Germinal center (tissue), 1 donor: ENCODE results near the gene GUCD1.

Experiments
- DNase-seq: peaks from one replicate; pipeline ENCODE4 v3.0.0; 2012; ENCODE audit warnings: mixed read lengths, low spot score

The GUCD1 gene

DNA sequence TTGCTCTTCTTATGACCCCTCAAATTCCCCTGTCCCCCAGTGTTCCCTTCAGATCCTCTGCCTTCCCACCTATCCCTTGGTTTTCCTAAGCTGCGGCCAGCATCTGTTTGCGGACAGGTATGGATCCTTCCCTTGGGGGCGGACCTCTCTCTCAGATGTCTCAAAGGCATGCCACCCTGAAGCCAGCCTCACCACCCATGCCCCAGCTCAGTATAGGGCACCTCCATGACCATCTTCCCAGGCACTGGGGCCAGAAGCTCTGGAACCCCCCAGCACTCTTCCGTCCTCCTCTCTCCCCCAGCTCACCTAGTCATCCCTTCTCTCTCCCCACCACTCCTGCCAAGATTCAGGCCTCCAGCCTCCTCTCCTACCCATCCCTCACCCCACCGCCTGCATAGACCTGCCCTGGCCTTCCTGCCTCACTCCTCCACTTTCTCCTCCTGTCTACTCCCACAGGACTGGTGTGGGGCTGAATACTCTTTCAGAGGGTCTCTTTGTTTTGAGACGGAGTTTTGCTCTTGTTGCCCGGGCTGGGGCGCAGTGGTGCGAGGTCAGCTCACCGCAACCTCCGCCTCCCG lies 35.7 kb upstream of the GUCD1 start:
- no peak for DNase-seq

DNA sequence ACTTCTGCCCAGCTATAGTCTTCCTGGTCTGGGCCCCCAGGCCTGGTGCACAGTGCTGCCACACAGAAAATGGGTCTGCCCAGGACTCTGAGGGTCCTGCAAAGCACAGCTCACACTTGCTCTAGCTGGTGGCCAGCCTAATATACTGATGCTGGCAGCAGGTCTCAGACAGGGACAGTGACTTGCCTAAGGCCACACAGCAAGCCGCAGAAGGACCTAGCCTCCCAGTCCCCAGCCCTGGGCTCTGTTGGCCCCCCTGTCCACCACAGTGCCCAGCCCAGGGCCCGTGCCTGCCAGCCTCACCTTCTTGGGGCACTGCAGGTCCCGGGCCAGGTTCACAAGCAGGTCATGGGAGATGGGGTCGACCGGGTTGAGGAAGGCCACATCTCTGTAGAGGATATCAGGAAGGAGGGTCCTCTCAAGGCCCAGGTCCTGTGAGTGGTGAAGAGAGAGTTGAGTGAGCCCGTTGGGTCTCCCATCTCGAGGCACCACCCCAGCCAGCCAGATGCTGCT lies 34.6 kb upstream of the GUCD1 start:
- DNase-seq = no peak

DNA sequence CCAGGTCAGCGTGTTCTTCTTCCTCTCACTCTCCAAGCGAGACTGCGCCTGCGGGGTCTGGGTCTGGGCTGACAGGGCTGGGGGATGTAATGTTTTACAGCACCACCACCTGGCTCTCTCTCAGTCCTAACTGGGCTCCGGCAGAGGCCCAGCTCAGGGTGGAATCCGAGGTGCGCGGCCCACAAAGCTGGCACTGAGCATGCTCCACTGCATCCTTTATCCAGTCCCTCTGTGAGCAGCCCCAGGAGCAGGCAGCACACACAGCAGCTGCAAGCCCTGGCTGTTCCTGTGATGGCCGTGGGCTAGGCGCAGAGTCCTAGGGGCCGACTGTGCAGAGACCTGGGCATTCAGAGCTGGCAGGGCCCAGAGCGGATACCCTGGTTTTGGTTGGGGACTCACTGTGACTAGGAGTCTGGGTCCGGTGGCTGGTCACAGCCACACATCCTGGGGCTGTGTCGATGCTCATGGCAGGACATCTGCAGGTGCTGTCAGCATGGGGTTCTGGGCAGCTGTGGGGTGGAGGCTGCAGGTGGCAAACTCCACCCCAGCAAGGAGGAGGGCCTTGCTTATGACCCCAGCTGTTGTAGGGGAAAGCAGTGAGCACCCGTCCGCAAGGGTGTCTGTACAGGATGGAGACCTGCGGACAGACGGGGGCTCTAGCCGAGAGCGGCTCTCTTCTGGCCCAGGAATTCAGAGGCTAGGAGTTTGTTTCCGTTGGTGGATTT lies 34.0 kb upstream of the GUCD1 start:
- no peak for DNase-seq

DNA sequence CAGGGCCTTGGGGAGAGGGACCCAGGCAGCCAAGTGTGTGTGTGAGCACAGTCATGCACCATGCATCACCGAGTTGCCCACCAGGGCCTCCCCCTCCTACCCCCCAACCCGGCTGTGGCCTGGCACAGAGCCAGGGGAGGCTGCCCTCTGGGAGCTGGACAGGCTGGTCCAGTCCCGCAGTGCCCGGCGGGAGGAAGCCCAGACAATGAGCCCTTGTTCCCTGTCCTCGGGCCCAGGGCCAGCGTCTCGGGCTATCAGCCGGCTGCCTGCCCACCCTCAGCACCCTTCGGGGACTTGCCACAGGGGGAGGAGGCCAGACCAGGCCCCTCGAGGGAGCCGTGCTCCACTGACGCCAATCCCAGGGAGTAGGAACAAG lies 33.4 kb upstream of the GUCD1 start:
- no peak for DNase-seq

DNA sequence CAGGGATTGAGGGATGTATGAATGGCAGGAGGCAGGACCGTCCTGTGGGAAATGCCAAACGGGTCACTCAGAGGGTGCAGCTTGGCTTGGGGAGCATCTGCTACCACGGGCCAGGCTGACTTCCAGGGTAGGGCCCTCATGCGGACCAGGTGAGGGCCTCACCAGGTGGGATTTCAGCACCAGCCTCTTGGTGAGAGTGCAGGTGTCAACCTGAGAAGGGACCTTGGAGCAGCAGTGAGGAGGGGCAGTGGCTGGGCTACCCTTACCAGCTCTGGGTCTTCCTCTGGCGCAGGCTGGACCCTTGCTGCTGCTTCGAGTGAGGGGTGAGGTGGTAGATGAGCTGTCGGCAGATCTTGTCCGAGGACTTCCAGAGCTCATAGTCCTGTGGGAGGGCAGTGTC lies 33.0 kb upstream of the GUCD1 start:
- no peak for DNase-seq

DNA sequence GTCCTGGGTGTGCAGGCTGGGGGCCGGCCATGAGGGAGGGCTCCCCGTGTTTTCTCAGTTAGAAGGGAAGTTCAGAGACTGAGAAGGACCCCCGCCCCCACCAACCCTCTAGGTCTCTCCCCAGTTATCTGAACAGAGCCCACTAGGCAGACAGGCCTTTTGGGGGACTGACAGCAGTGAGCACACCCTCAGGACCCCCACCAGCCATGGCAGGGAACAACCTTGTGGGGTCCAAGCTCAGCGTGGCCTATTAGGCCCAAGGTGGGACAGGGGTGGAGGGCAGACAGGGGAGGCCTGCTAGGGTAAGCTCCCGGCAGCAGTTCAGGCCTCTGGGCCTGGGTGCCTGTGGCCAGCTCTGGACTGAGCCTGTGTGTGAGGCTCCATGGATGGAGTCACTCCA lies 32.3 kb upstream of the GUCD1 start:
- DNase-seq = no peak

DNA sequence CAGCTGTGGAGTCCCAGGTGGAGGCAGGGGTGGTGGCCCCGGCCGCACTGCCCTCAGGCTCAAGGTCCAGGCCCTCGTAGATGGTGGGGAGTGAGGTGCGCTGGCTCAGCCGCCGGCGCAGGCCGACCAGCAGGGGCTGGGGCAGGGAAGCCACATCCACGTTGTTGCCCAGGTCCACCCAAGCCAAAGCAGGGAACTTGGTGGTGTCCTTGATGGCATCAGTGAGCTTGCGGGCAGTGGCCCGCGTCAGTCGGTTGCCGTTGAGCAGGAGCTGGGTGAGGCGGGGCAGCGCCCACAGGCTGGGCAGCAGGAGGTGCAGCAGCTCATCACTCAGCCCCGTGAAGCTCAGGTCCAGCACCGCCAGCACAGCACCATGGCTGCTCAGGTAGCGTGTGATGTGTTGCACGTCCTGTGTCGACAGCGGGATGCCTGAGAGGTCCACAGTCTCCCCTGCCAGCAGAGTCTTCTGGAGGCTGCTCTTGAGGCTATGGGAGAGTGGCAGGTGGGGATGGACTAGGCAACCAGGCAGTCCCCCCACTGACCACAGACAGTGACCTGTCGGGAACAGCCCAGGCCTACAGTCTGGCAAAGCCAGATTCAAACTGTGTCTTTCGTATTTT lies 31.1 kb upstream of the GUCD1 start:
- DNase-seq = no peak

DNA sequence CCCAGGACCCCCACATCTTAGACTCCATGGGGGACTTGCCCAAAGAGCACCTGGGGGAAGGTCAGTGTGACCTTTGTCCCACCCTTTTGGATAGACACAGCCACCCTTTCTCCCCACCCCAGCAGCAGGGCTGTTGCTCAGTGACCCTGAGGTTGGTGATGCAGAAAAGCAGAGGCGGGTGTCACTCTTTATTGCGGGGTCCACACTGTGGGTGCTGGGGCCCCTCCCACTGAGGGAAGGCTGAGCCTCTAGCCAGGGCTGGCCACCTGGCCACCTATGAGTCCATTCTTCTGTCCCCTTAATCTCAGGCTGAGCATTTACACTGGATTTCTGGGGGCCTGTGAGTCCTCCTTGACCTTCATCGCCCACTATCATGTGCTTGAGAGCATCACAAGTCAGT lies 30.5 kb upstream of the GUCD1 start:
- no peak for DNase-seq

DNA sequence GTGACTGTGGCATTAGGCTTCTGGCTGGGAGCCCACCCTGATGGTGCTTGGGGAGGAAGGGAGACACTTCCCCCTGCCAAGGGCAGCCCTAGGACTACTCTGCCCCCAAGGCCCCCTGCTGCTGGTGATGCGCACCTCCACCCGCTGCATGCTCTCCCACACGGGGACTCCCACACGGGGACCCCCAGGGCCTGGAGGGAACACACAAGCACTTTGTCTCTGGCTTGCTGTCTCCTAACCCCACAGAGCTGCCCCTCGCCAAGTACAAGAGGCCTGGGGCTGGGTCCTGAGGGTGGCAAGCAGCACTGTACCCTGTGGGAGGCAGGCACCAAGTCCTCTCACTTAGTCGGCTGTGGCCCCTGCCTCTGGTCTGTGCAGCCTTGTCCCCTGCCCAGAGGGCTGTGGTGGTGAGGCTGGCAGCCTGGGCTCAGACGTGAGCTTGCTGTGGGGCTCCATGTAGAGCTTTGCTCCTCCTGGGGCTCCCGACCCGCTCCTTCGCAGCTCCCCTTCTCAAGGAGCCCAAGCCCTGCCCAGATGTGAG lies 30.0 kb upstream of the GUCD1 start:
- DNase-seq = no peak

DNA sequence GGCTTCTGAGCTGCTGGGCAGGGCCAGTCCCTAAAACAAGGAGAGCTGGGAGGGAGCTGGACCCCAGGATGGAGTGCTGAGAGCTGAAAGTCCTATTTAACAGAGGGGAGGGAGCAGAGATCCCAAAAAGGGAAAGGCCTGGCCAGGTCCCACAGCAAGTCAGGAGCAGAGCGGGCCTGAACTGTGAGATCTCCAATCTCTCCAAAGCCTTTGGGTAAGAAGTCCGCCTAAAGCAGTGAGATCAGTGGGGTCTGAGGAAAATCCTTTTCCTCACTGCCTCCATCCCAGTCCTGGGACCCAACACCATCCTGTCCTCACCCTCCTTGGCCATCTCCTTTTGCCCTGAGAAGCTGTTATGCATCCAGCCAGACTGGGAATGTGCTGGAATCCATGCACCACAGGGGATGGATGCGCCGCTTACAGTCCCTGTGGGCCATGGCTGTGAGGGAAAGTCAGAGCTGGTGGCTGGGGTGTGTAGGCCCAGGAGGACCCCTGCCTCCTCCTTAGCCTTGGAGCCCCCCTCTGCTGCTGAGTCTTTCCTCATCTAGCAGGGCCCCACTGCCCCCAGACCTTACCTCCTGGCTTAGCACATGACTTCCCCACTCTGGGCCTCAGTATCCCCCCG lies 29.3 kb upstream of the GUCD1 start:
- no peak for DNase-seq

DNA sequence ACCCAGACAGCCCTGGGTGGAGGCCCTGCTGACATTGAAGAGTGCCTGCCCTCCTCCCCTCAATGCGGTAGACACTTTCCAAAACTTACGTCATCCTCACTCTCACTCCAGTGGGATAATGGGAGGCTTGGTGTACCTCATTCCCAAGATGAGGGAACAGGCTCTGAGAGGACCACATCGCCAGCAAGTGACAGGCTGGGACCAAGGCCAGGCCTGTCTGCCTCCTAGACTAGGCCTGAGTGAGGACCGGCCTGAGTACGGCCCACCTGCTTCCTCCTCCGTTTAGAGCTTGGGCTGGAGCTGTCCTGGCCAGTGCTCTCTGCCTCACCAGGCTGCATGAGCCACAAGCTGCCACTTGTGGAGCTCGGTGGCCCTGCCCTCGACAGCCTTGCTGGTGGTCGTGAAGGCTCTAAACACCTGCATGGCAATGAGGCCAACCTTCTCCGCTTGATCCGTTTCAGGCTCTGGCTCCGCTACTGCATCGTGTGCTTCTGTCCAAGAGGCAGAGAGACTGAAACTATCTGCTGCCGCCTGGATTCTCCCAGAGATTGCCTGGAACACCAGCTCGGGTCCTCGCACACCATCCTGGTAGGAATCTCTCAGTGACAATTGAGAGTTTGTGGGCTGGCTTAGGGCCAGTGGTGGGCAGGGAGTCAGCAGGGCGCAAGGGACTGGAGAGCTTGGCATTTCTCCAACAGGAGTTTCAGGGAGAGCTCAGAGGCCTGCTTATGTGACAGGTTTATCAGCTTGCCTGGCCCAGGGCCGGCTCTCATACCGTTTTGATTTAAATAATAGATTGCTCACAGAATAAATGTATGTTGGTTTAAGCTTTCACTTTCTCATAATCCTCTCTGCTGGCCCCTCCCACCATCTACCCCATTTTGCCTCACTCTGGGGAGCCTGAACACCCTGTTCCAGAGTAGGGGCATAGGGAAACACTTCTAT lies 28.6 kb upstream of the GUCD1 start:
- DNase-seq = no peak

DNA sequence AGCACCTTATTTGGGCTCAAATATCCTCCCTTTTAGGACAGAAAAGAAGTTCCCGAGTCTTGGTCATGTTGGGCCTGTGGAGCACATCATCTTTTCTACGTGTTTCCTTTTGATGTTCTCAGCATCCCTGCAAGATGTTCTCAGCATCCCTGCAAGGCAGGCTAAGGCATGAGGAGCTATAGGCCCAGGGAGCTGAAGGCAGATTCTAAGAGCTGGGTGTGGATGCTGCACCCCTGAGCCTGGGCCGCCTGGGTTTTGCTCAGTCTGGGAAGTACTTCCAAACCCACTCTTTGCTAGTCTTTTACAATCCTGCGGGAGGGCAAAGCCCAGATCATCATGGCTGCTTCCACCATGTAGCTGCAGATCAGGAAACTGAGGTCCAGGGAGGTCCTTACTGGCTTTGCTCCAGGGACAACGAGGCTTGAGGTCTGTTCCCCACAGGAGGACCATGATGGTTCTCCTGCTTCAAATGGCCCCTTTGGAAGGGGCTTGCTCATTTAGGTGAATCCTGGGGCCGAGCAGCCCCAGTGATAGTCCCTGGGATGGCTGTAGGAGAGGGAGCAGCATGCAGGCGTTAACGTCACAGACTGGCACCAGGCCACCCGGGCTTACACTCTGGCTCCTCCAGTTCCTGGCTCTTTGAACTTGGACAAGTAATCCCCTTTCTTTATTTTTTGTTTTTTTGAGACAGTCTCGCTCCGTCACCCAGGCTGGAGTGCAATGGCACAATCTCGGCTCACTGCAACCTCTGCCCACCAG lies 27.3 kb upstream of the GUCD1 start:
- no peak for DNase-seq

DNA sequence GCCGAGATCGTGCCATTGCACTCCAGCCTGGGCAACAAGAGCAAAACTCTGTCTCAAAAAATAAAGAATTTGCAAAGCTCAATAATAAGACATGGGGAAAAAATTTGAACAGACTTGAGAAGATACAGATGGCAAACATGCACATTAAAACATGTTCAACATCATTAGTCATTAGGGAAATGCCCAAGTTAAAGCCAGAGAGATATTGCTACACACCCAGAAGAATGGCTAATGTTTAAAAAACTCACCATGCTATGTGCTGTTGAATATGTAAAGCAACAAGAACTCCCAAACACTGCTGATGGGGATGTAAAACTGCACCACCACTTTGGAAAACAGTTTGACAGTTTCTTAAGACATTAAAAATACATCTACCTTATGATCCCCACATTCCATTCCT lies 25.3 kb upstream of the GUCD1 start:
- DNase-seq = no peak

DNA sequence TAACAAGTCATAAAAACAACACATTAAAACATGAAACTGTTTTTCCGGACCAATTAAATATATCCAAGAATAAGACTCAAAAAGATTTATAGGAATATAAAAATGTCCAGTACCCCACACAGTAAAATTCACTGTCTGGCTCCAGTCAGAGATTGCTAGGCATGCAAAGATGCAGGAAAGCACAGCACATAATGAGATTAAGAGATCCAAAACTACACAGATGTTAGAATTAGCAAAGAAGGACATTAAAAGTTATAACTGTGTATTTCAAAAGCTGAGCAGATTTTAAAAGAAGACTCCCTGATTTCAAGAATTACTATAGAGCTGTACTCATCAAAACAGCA lies 24.3 kb upstream of the GUCD1 start:
- DNase-seq = no peak

DNA sequence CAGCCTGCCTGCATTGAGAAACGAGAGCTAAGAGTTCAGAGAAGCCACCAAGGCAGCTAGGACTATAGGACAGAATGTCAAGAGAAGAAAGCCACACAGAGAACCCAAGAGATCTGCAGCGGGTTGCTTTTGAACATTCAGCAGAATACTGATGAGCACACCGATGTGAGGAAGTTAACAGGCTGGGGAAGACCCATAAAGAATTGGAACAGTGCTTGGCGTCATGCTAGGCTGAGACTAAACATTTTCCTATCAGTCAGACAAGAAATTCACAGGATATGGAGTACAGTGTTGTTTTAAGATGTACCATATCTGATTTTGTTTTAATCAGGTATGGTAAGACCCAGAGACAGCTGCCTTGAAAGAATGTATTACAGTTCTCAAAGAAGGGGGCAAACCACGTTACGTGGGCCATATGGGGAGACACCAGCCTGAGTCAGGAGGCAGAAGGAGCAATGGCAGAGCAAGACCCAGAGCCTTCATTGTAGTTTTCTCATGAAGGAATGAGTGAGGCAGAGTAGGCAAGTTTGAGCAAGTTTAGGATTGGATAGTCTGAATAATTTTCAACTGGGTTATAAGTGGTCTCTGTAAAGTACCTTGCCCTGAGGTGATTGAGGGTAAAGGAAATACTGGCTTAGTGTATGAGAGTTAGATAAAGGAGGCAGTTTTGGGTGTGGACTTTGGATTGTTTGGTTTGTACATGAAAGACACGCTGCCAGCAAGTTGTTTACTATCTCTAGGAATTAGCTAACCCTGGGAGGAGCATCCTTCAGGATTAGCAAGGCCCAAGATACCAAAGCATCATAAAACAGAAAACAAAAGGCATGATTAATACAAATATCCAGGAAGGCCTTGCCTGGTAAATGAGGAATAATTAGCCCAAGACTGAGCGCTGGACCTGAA lies 23.7 kb upstream of the GUCD1 start:
- DNase-seq = no peak

DNA sequence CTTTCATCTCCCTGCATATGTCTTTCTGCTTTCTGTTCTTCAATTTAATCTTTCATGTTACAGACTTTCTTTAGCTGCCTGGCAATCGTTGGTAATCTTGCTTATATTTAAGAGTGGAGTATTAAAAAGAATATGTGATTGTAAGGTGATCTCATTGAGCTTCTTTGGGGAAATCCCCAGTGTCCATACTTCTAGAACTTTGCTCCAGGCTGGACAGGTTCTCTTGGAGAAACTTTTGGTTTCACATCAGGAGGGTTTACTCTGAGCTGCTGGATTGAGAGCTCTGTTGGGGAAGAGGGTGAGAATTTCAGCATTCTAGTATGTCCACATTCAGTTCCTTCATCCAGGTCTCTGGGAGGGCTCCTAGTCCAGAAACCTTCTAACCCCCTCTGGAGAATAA lies 21.8 kb upstream of the GUCD1 start:
- DNase-seq = no peak

DNA sequence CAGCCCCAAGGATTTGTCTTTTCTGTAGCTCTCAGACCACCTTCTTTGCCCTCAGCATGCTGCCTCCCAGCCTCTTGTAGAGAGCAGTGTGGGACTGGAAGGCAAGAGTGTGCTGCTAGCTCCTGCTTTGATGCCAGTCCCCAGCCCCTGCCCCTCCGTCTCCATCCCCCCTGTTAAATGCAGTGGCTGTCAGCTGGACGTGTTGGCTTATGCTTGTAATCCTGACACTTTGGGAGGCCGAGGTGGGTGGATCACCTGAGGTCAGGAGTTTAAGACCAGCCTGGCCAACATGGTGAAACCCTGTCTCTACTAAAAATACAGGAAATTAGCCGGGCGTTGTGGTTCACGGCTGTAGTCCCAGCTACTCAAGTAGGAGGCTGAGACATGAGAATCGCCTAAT lies 16.3 kb upstream of the GUCD1 start:
- DNase-seq = no peak

DNA sequence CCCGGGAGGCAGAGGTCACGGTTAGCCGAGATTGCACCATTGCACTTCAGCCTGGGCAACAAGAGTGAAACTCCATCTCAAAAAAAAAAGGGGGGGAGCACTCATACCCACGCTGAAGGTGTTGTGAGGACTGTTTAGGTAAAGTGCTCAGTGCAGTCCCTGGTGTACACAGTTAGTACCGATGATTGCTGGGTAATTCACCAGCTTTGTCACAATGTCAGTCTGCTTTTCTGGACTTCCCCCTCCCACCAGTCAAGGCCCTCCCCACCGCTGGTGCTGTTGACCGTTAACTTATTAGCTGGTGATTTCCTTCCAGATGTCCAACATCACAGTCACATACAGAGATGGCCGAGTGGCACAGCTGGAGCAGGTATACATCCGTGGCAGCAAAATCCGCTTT lies 12.7 kb upstream of the GUCD1 start:
- no peak for DNase-seq

DNA sequence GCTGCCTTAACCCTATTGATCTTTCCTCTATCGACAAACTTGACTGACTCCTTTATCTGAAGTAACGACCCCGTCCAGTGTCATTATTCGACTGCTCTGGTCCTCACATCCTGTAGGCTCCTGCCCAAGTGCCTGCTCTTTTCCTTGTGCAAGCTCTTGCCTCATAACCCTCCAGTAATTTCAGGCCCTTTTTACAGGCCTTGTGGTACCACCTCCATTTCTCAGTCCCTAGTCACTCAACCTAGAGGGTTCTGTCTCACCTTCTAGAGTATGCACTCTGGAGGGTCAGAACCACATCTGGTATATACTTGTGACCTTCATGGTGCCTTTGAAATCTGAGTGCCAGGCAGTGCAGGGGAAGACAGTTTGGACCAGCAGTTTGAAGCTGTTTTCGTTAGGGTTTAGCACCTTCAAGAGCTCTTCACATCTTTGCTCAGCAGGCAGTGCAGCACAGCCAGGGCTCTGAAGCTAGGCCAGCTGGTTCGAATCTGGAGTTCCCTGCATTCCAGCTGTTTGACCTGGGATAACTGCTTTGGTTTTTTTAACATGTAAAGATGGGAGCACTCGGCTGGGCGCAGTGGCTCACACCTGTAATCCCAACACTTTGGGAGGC lies 12.1 kb upstream of the GUCD1 start:
- no peak for DNase-seq

DNA sequence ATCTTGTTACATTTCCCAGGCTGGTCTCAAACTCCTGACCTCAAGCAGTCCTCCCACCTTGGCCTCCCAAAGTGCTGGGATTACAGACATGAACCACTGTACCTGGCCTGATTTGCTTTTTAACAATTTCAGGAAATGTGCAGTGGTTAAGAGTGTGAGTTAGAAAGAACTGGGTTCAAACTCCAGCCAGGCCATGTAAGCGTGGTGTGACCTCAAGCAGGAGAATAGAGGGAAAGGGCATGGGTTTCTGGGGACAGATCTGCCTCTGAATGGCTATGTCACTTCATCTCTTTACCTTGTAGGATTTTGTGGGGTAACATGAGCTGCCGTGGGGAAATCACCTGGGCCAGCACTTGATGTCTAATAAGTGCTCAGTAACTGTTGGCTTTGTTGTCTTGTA lies 10.1 kb upstream of the GUCD1 start:
- no peak for DNase-seq
